HepG2 (cell line): ENCODE results near the gene CLCN4. TPM values are rescaled to one million over a fixed set of nuclear protein-coding genes. Genes with fewer than 3 reads are reported as not detected.

Source experiments
- ATAC-seq: fragments of 200-7000 bp; cut with Tn5 transposase; 3 replicates; pipeline ENCODE4 v1.9.1; 2020; ENCODE audit warnings: mild to moderate bottlenecking, moderate library complexity
- BruUV-seq: library from RNA; stranded (reverse); fragments of 400-500 nt; replicated peaks from 2 replicates; lab custom pipeline; 2021; lab: Mats Ljungman, UMichigan
- CTCF ChIA-PET: fragments of 300-600 bp; formaldehyde crosslinking; extraction: SDS; loops from one replicate; lab custom pipeline; 2021; ENCODE audit warnings: low total read pairs, inconsistent platforms, low intra/inter-chr PET ratio; lab: Yijun Ruan, JAX
- POLR2A ChIA-PET: fragments of 350-600 bp; sonication (Branson Sonifier 250); formaldehyde crosslinking; loops from one replicate; lab custom pipeline; 2020; ENCODE audit warnings: antibody characterized with exemption, inconsistent platforms; lab: Yijun Ruan, JAX
- DNase-seq: peaks from one replicate; pipeline ENCODE4 v3.0.0-alpha.2; 2015; ENCODE audit warnings: low spot score
- FAIRE-seq: peaks from 3 replicates; lab custom pipeline; 2011; peaks lifted over from hg19 to GRCh38; lab: Jason Lieb, UNC
- H2AFZ ChIP-seq: one replicate; pipeline ENCODE4 v1.6.1; 2011; ENCODE audit warnings: low read length, inconsistent platforms
- H3K27ac ChIP-seq: fragments of 300-600 bp; 3 replicates; pipeline ENCODE4 v1.8.0; 2011; ENCODE audit warnings: mixed run types, mild to moderate bottlenecking, mixed read lengths, low read length, inconsistent platforms; ENCODE audit not compliant: insufficient read depth; ENCODE audit errors: extremely low read length
- H3K27me3 ChIP-seq, 2 experiments: fragments of 200-600 bp in 1 of 2; 2 replicates in 1 of 2; 3 replicates in 1 of 2; pipeline versions ENCODE4 v1.6.0 to v1.8.0; 2011; ENCODE audit warnings: low read length in 2 of 2, mild to moderate bottlenecking in 2 of 2, moderate library complexity in 2 of 2, inconsistent platforms in 1 of 2; ENCODE audit not compliant: insufficient read depth in 2 of 2, control insufficient read depth in 1 of 2
- H3K36me3 ChIP-seq, 2 experiments: fragments of 200-600 bp in 1 of 2; replicated peaks in 1 of 2; 2 replicates in 1 of 2; 3 replicates in 1 of 2; pipeline versions ENCODE4 v1.5.1 to v1.8.0; 2011; ENCODE audit warnings: low read length in 2 of 2, inconsistent platforms in 1 of 2; ENCODE audit not compliant: insufficient read depth in 2 of 2, control insufficient read depth in 1 of 2
- H3K4me1 ChIP-seq: 2 replicates; pipeline ENCODE4 v1.5.1; 2012; ENCODE audit warnings: low read length, inconsistent platforms; ENCODE audit not compliant: insufficient read depth
- H3K4me2 ChIP-seq: 2 replicates; pipeline ENCODE4 v1.6.0; 2011; ENCODE audit warnings: low read depth, low read length, inconsistent platforms
- H3K4me3 ChIP-seq, 3 experiments: fragments of 200-600 bp in 1 of 3; sonication (generic), shearing (Covaris generic) in 1 of 3; replicated peaks in 1 of 3; 2 replicates each; pipeline ENCODE4 v1.5.1; 2011 to 2016; ENCODE audit warnings: low read length in 3 of 3, inconsistent platforms in 2 of 3, low read depth in 2 of 3, mild to moderate bottlenecking in 2 of 3, control low read depth in 1 of 3, mixed read lengths in 1 of 3; ENCODE audit not compliant: insufficient read depth in 1 of 3
- H3K79me2 ChIP-seq: one replicate; pipeline ENCODE4 v1.6.1; 2011; ENCODE audit warnings: low read length, inconsistent platforms; ENCODE audit not compliant: insufficient read depth
- H3K9ac ChIP-seq: 2 replicates; pipeline ENCODE4 v1.6.0; 2011; ENCODE audit warnings: mild to moderate bottlenecking, low read depth, low read length, inconsistent platforms; ENCODE audit not compliant: insufficient read depth
- H3K9me3 ChIP-seq: 2 replicates; pipeline ENCODE4 v1.5.1; 2012; ENCODE audit warnings: mild to moderate bottlenecking, low read length
- H4K20me1 ChIP-seq: 2 replicates; pipeline ENCODE4 v1.6.0; 2011; ENCODE audit warnings: inconsistent platforms, mild to moderate bottlenecking, low read length, moderate library complexity; ENCODE audit not compliant: insufficient read depth
- HOXA5 ChIP-seq: sonication (generic); formaldehyde crosslinking; IDR thresholded peaks from 2 replicates; pipeline ENCODE4 v1.4.0; 2020; ENCODE audit warnings: missing genetic modification reagents
- MTA3 ChIP-seq: sonication (generic); formaldehyde crosslinking; IDR thresholded peaks from 2 replicates; pipeline ENCODE4 v1.4.0; 2020; ENCODE audit warnings: missing genetic modification reagents
- RELA ChIP-seq: sonication (generic); formaldehyde crosslinking; IDR thresholded peaks from 2 replicates; pipeline ENCODE4 v1.4.0; 2020; ENCODE audit warnings: missing genetic modification reagents
- REPIN1 ChIP-seq: sonication (generic); formaldehyde crosslinking; IDR thresholded peaks from 2 replicates; pipeline ENCODE4 v1.8.0; 2022; ENCODE audit warnings: missing genetic modification reagents, low read depth, mild to moderate bottlenecking, borderline replicate concordance
- ZHX1 ChIP-seq: sonication (generic); formaldehyde crosslinking; IDR thresholded peaks from 2 replicates; pipeline ENCODE4 v1.8.1; 2022; ENCODE audit warnings: low read depth, mild to moderate bottlenecking, missing genetic modification reagents
- ZNF776 ChIP-seq: sonication (generic); formaldehyde crosslinking; IDR thresholded peaks from 2 replicates; pipeline ENCODE4 v1.4.0; 2020; ENCODE audit warnings: mild to moderate bottlenecking, missing genetic modification reagents
- ZNF83 ChIP-seq: sonication (generic); formaldehyde crosslinking; IDR thresholded peaks from 2 replicates; pipeline ENCODE4 v1.4.0; 2020; ENCODE audit warnings: missing genetic modification reagents, mild to moderate bottlenecking, borderline replicate concordance
- ZSCAN12 ChIP-seq: sonication (generic); formaldehyde crosslinking; IDR thresholded peaks from 2 replicates; pipeline ENCODE4 v1.9.0; 2021; ENCODE audit warnings: mild to moderate bottlenecking, missing genetic modification reagents
- WGBS: methylation state at CpG from one replicate; pipeline ENCODE4 v1.1.6; 2017; ENCODE audit warnings: low lambda C conversion rate; 5-methylcytosine and 5-hydroxymethylcytosine counted together
- in situ Hi-C: cut with HindIII; loops from 2 replicates; pipeline ENCODE4 v1.10.0; 2017; ENCODE audit warnings: low pct_unique_long_range_greater_than_20kb; ENCODE audit not compliant: extremely low pct_ligation_motif_present
- intact Hi-C: fragments of 100-400 bp; cut with micrococcal nuclease; formaldehyde crosslinking; loops from one replicate; pipeline ENCODE4 v1.10.0; 2022; ENCODE audit not compliant: unreplicated experiment
- polyA plus RNA-seq, 8 experiments: library from polyadenylated mRNA; depleted of rRNA in 3 of 8; stranded (reverse) in 7 of 8; unstranded in 1 of 8; fragments of >200 nt; fragmentation: Illumina TruSeq in 4 of 8; extraction: Trizol in 4 of 8; gene quantifications; 2 replicates each; pipeline versions ENCODE4 v1.2.1 to v1.2.3, GENCODE V29; 2011 to 2016; ENCODE audit warnings: low read depth in 4 of 8, missing spikeins in 1 of 8, mixed read lengths in 1 of 8; ENCODE audit not compliant: insufficient read depth in 1 of 8
- total RNA-seq, 5 experiments: library from RNA; depleted of rRNA; stranded (reverse); fragments of >200 nt; fragmentation: Illumina TruSeq; extraction: Trizol; gene quantifications; 2 replicates each; pipeline ENCODE4 v1.2.3, GENCODE V29; 2016; ENCODE audit warnings: low read depth in 1 of 5
- TF ChIP-seq, protein P1 (sequence below): sonication (generic); formaldehyde crosslinking; IDR thresholded peaks from 2 replicates; pipeline ENCODE4 v1.4.0; 2020; ENCODE audit warnings: missing genetic modification reagents

The CLCN4 gene
- total and polyA plus RNA-seq, 2 of the 13 experiments (the other 11 are each of a cell fraction or from before 2014, with no cell fraction given) = 1.8 to 2.5 TPM

- TF ChIP-seq ZHX1 (CRISPR knock-in tag) = no peak
- TF ChIP-seq ZNF83 = no peak
- no peak for TF ChIP-seq RELA (CRISPR knock-in tag)
Measured at GRCh38 chrX:10206317-10206716, 49.5 kb downstream of the CLCN4 start (continued).

GRCh38 chrX:10208281-10208856 is 51.6 kb downstream of the CLCN4 start:
- no peak for FAIRE-seq
- in situ Hi-C loops = no loop called here
- ChIA-PET CTCF (no interaction called here), POLR2A (no interaction called here)
- DNase-seq = no peak
- intact Hi-C loops = no loop called here
- H3K36me3 ChIP-seq = no peaks in the 10 kb centered on the region
- ATAC-seq = no peak
- TF ChIP-seq ZNF776 (no peak), MTA3 (CRISPR knock-in tag) (no peak), HOXA5 (CRISPR knock-in tag) (no peak), REPIN1 (CRISPR knock-in tag) (no peak), ZSCAN12 (CRISPR knock-in tag) (no peak)
- TF ChIP-seq, protein P1, sequence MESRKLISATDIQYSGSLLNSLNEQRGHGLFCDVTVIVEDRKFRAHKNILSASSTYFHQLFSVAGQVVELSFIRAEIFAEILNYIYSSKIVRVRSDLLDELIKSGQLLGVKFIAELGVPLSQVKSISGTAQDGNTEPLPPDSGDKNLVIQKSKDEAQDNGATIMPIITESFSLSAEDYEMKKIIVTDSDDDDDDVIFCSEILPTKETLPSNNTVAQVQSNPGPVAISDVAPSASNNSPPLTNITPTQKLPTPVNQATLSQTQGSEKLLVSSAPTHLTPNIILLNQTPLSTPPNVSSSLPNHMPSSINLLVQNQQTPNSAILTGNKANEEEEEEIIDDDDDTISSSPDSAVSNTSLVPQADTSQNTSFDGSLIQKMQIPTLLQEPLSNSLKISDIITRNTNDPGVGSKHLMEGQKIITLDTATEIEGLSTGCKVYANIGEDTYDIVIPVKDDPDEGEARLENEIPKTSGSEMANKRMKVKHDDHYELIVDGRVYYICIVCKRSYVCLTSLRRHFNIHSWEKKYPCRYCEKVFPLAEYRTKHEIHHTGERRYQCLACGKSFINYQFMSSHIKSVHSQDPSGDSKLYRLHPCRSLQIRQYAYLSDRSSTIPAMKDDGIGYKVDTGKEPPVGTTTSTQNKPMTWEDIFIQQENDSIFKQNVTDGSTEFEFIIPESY (CRISPR knock-in tag) = no peak
- H2AFZ ChIP-seq = no peak overlapping the region
- H3K27me3 ChIP-seq = no peaks in the 10 kb centered on the region
- H4K20me1 ChIP-seq = no peaks in the 10 kb centered on the region
- no peak overlapping the region for H3K27ac ChIP-seq
- H3K4me1 ChIP-seq = no peaks in the 10 kb centered on the region
- WGBS = 85% methylated on average over 5 of the region's 11 CpGs
- BruUV-seq = no TSS peak
- H3K79me2 ChIP-seq = no peaks in the 10 kb centered on the region
- no peaks in the 10 kb centered on the region for H3K9me3 ChIP-seq
- H3K4me3 ChIP-seq = no peak overlapping the region
- no peak overlapping the region for H3K4me2 ChIP-seq
- no peak overlapping the region for H3K9ac ChIP-seq
